ENCODE measurements around the gene RPS26. TPM values are rescaled to one million over a fixed set of nuclear protein-coding genes. Genes with fewer than 3 reads are reported as not detected.
"Not testable (repeated sequence)": the region's sequence is repeated elsewhere in the genome, so short reads cannot be mapped to it uniquely, and the experiment has no call there.

RPS26 gene
- total RNA-seq, 4 donors from 2014 or later, result 308 to 1,324 (median 859) TPM

DNA sequence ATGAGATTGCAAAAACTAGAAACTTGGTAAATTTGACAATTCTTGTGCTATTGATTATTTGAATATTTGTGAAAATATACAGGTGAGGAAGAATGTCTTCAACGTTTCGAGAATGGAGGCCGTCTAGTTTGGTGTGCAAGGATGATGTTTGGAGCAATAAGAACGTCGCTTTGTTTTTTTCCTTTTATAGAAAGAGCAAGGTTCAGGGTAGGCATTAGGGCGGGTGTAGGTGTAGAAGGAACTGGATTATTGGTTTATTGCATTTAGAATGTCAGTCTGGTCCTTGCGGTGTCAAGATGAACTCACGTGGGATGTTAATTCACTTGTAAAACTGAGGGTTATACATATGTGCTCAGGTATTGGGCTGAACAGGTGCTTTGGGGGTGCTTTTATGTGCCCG, 1.1 kb downstream of the RPS26 start:
- Histone ChIP-seq H3K4me1 (peaks cover 0 to 26% (median 16%) of the 10 kb centered on the region in 4 donors), H3K27ac (peak overlapping the region in 3 of 4 donors; percentile 88 to 97 (median 96)), H3K4me3 (peak overlapping the region; percentile 64 to 89 (median 79)), H3K9me3 (no peaks in the 10 kb centered on the region), H3K36me3 (peaks cover 0 to 36% (median 6%) of the 10 kb centered on the region in 3 donors), H3K27me3 (no peaks in the 10 kb centered on the region)
- TF ChIP-seq POLR2A (IDR thresholded peaks at IDR 0.05), result no peak
- TF ChIP-seq EP300 (IDR thresholded peaks at IDR 0.05), result no peak
- TF ChIP-seq, protein P1, sequence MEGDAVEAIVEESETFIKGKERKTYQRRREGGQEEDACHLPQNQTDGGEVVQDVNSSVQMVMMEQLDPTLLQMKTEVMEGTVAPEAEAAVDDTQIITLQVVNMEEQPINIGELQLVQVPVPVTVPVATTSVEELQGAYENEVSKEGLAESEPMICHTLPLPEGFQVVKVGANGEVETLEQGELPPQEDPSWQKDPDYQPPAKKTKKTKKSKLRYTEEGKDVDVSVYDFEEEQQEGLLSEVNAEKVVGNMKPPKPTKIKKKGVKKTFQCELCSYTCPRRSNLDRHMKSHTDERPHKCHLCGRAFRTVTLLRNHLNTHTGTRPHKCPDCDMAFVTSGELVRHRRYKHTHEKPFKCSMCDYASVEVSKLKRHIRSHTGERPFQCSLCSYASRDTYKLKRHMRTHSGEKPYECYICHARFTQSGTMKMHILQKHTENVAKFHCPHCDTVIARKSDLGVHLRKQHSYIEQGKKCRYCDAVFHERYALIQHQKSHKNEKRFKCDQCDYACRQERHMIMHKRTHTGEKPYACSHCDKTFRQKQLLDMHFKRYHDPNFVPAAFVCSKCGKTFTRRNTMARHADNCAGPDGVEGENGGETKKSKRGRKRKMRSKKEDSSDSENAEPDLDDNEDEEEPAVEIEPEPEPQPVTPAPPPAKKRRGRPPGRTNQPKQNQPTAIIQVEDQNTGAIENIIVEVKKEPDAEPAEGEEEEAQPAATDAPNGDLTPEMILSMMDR (IDR thresholded peaks at IDR 0.05), result no peak
- DNase-seq (ENCODE audit: low spot score in 2 of 2), result no peak
- WGBS, 2 donors, result 37 to 39% methylated on average over 9 of the region's 9 CpGs

DNA sequence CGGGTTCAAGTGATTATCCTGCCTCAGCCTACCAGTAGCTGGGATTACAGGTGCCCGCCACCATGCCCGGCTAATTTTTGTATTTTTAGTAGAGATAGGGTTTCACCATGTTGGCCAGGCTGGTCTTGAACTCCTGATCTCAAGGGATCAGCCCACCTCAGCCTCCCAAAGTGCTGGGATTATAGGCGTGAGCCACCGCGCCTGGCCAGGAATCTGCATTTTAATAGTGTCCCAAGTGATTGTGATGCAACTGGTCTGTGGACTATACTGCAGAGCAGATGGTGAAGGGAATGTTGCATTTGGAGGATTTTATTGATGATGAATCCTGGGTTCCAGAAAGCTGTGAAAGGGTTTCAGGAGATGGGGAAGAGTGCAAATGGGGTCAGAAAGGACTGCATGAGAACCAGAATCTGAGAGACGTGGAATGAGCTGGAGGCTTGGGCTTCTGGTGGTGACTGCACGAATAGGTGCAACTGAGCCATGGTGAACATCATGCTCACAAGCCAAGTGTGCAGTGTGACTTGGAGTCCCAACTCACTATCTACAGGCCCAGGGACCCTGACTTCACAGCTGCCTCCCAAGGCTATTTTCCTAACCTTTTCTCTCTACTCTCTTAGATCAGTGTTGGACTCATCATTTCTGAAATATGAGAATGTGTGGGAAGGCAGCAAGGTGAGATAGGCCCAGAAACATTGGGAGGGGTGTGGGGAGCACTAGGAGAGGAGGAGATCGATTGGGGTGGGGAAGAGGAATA, 4.5 kb downstream of the RPS26 start:
- Histone ChIP-seq H3K4me3 (no peak overlapping the region), H3K9me3 (no peaks in the 10 kb centered on the region), H3K27ac (peak overlapping the region in 2 of 4 donors; percentile 2 to 41), H3K36me3 (peaks cover 0 to 29% (median 6%) of the 10 kb centered on the region in 3 donors), H3K4me1 (peaks cover 0 to 18% (median 13%) of the 10 kb centered on the region in 4 donors), H3K27me3 (no peaks in the 10 kb centered on the region)
- DNase-seq (ENCODE audit: low spot score in 2 of 2), result no peak
- WGBS, 2 donors, result 73 to 78% methylated on average over 9 of the region's 9 CpGs
- TF ChIP-seq POLR2A (IDR thresholded peaks at IDR 0.05) (no peak), EP300 (IDR thresholded peaks at IDR 0.05) (no peak)
- TF ChIP-seq, protein P1 (IDR thresholded peaks at IDR 0.05), result no peak

GRCh38 chr12:56053407-56053893, 11.7 kb downstream of the RPS26 start:
- 66 to 76% methylated on average over 6 of the region's 6 CpGs for WGBS, 2 donors
- DNase-seq (ENCODE audit: low spot score in 2 of 2), result no peak
- Histone ChIP-seq H3K36me3 (no peaks in the 10 kb centered on the region), H3K4me1 (no peaks in the 10 kb centered on the region), H3K4me3 (no peak overlapping the region), H3K27ac (no peak overlapping the region), H3K9me3 (no peaks in the 10 kb centered on the region), H3K27me3 (no peaks in the 10 kb centered on the region)
- TF ChIP-seq EP300 (IDR thresholded peaks at IDR 0.05), result no peak
- TF ChIP-seq POLR2A (IDR thresholded peaks at IDR 0.05), result no peak
- TF ChIP-seq, protein P1 (IDR thresholded peaks at IDR 0.05), result no peak

DNA sequence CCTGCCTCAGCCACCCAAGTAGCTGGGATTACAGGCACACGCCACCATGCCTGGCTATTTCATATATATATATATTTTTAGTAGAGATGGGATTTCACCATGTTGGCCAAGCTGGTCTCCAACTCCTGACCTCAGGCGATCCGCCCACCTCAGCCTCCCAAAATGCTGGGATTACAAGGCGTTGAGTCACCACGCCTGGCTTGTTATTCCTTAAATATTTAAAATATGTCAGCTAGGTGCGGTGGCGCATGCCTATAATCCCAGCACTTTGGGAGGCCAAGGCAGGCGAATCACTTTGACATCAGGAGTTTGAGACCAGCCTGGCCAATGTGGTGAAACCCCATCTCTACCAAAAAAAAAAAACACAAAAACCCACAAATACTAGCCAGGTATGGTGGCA, 18.2 kb downstream of the RPS26 start:
- H3K4me3 ChIP-seq; DNase-seq (ENCODE audit: low spot score in 2 of 2); H3K27me3 ChIP-seq; H3K9me3 ChIP-seq; H3K4me1 ChIP-seq; H3K36me3 ChIP-seq; H3K27ac ChIP-seq: not testable (repeated sequence)
- WGBS, 2 donors, result 88 to 96% methylated on average over 8 of the region's 8 CpGs

GRCh38 chr12:56061982-56062381, 20.3 kb downstream of the RPS26 start:
- 61 to 72% methylated on average over 5 of the region's 5 CpGs for WGBS, 2 donors
- no peak for DNase-seq (ENCODE audit: low spot score in 2 of 2)
- Histone ChIP-seq H3K9me3 (no peaks in the 10 kb centered on the region), H3K4me3 (no peak overlapping the region), H3K27ac (no peak overlapping the region), H3K4me1 (no peaks in the 10 kb centered on the region), H3K27me3 (no peaks in the 10 kb centered on the region), H3K36me3 (no peaks in the 10 kb centered on the region)
- TF ChIP-seq, protein P1 (IDR thresholded peaks at IDR 0.05), result no peak
- TF ChIP-seq POLR2A (IDR thresholded peaks at IDR 0.05), result no peak
- no peak for TF ChIP-seq EP300 (IDR thresholded peaks at IDR 0.05)
